Hematopoietic multipotent progenitor cell (in vitro differentiated cells): ENCODE measurements around the gene GPR101. TPM values are rescaled to one million over a fixed set of nuclear protein-coding genes. Genes with fewer than 3 reads are reported as not detected.

Source experiments
- DNase-seq, 3 donors: peaks; one replicate each; pipeline ENCODE4 v3.0.0-alpha.2; 2011 to 2015; ENCODE audit warnings: low read depth in 2 of 3, low spot score in 2 of 3
- total RNA-seq: library from RNA; depleted of rRNA; stranded (reverse); fragments of >200 nt; gene quantifications from one replicate; pipeline ENCODE4 v1.2.3, GENCODE V29; 2012

Gene GPR101
- not detected for total RNA-seq

- no peak for DNase-seq
These were observed at the start of gene GPR101 for GRCh38 chrX:137033774-137034507. Gene GPR101, minus strand, starts transcription at chrX:137033995. Its CDS starts 2,321 bp downstream, at chrX:137031674.

GRCh38 chrX:137081239-137081638 is 47.4 kb upstream of the GPR101 start:
- DNase-seq = no peak

- DNase-seq = no peak
These were observed 38.6 kb upstream of the GPR101 start for GRCh38 chrX:137072396-137072795.

- DNase-seq = no peak
These were observed 37.8 kb upstream of the GPR101 start for GRCh38 chrX:137071596-137071995.

DNA sequence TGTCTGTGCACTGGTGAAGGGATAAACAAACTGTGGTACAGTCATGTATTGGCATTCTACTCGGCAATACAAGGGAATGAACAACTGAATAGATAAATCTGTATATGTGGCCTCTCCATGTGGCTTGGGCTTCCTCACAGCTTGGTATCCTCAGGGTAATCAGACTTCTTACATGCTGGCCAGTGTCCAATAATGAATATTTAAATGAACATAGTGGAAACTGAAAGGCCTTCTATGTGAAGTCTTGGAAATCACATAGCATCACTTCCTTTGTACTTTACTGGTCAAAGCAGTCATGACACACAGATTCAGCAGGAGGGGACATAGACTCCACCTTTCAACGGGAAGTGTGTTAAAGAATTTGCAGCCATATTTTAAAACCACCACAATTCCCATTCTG is 33.4 kb upstream of the GPR101 start:
- DNase-seq = no peak

- no peak for DNase-seq
These were observed 29.3 kb upstream of the GPR101 start for GRCh38 chrX:137062915-137063617.

- no peak for DNase-seq
These were observed 24.7 kb upstream of the GPR101 start for GRCh38 chrX:137058339-137059127.

DNA sequence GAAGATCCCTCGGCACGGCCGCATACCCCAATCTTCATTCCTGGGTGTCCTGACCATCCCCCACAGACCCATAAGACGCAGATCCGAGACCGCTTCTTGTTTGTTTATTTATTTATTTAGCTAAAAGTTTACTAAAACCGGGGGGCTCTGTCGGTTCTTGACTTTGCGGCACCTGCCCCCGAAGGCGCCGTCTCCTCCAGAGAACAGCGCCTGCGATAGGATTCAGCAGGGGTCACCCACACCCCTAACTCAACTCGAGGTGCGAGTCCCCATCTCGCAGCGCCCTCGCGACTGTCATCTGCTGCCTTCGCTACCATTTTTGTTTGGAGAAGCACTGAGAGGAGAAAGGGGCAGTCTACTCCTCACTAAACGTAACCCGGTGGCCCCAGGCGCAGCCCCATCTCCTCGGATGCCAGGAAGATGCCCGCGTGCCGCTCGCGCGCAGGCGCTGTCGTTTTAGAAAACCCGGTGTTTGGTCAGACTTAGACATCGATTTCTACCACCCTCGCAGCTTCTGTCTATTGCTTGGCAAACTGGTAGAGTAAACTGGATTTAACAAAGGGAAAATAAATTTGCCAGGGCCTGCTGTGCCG is 18.9 kb upstream of the GPR101 start:
- peak in 1 of 3 donors; percentile 12 for DNase-seq

DNA sequence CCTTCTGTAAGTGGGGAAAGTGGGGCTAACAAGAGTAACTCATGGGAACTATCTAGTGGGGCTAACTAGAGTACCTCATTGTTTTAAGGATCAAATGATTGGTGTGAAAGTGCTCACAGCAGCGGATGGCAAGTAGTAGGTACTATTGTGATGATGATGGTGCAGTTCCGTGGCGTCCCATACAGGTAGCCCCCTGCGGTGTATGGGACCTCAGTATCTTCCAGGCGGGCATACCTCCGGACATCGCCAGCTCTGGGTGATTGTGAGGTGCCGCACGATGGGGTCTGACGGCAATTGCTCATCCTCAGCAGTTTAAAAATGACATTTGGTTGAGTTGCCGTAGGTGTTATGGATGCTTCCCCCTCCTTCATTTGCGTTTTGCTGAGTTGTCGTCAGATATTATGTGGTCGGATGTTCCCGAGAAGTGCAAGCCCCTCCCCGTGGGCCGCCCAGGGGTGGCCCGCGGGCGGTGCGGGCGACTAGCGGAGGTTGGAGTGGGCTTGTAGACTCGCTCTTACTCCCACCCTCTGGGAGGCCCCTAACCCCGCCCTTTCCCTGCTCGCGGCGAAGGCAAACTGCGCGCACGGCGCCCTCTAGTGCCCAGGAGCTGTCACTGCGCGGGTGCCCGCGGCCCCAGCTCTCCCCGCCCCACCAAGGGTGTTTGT is 18.3 kb upstream of the GPR101 start:
- peak; percentile 43 to 81 (median 75) for DNase-seq

DNA sequence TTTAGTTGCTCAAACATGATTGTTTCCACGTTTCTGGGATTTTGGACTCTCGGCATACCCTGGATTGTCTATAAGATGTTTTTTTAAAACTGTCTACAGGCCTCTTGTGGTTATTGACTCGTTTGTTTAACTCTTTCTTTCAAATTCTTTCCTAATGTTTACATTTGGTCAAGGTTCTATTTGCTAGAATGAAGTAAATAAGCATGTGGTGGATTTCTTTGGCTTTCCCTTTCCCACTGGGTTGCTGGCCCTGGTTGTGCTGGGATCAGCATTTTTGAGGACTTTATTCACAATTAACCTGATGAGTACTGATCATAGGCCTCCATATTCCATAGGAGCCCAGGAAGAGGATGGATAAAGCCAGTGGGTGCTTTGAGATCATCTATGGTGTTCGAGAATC is 11.1 kb upstream of the GPR101 start:
- no peak for DNase-seq

GRCh38 chrX:137043736-137044135 is 9.9 kb upstream of the GPR101 start:
- no peak for DNase-seq

- no peak for DNase-seq
These were observed 7.5 kb upstream of the GPR101 start for GRCh38 chrX:137041329-137041728.

GRCh38 chrX:137040113-137040794 is 6.5 kb upstream of the GPR101 start:
- DNase-seq = no peak

DNA sequence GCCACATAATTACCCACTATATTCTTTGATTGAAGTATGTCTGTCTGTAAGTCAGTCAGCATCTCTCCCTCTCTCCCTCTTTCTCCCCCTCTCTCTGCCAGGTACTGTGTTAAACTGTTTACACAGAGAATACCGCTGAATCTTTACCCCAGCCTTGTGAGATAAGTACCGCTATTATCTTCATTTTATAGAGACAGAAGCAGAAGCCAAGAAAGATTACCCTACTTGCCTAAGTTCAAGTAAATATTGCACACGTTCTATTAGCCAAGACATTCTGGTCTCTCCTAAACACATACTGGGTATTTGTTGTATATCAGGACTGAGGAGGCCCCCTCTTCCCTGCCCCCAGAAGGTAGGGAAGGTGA is 695 bp upstream of the GPR101 start:
- DNase-seq = no peak

DNA sequence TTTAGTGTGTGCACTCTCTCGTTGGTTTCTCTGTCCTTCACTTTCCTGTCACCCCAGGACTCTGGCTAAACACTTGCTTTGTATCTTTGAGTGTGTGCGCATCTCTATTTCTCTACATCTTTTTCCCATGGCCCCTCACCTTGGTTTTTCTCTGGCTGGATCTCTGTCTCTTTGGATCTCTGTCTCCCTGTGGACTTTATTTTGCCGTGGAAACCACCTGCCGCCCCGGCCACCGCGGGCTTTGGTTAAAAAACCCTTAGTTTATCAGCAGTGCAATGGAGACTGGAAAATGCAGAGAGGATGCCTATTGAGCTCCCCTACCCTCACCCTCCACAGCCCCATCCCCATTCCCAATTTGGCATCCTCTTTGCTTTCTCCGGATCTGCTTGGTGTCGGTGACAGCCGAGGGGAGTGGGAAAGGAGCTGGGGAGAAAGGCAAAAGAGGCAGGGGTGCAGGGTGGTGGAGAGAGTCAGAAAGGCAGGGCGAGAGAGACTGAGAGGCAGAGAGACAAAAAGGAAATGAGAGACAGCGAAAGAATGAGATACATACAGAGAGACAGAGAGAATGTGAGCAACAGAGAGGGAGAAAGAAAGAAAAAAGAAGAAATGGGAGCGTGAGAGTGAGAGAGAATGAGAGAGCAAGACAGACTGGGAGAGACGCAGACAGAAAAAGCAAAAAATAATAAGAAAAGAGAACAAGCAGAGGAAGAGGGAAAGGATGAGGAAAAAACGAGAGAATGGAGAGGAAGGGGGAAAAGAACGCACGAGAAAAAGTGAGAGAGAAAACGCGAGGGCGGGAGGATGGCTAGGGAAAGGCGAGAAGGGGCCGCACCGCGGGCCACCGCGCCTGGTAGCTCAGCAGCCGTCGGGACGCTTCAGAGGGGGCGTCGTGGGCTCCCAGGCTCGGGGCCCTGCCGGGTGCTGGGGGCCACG is 688 bp downstream of the GPR101 start:
- DNase-seq = no peak

DNA sequence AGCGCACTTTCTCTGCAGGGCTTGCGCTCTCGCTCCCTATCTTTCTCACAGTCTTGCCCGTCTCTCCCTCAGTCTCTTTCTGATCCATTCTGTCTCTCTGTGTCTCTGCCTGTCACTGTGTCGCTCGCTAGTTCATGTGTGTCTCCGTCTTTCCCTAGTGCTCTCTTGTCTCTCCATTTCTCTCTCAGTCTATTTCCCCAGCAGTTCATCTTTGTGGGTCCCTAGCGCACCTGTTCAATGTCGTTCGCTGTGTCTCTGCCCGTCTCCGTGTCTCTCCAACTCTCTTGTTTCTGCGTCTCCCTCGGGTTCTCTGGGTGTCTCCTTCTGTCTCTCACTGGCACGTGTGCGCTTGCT is 1.5 kb downstream of the GPR101 start:
- no peak for DNase-seq

DNA sequence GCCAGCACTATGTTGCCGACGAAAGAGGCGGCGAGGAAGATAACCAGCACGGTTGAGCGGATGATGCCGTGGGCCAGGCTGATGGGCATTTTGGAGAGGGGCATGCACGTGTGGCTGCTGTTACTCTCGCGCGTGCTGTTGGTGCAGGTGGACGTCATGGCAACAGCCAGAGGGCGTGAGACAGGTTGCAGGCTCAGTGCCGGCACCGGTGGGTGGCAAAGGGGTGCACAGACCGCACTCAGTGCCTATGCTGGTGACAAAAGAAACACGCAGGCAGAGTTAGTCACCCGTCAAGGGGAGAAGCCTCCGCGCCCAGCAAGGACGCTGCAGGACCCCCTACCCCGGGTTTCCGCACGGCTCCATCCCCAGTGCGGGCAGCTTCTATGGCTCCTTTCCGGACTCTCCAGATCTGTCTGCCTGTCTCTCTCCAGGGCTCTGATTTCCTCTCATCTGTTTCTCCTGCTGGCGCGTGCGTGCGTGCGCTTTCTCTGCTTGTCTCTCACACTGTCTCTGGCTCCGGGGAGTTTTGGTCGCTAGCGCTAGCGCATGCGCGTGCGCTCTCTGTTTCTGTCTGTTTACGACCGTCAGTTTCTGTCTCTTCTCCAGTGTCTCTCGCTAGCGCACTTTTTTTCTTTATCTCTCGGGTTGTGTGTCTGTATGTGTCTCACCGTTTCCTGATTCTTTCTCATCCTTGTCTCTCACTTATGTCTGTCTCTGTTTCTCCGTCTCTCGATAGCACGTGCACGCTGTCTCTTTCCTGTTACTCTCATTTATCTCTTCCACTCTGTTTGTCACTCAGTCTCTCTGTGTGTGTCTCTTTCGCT is 2.1 kb downstream of the GPR101 start:
- DNase-seq = peak in 2 of 3 donors; percentile 32 to 36

- DNase-seq = no peak
These were observed 2.8 kb downstream of the GPR101 start for GRCh38 chrX:137031039-137031438.
